ENCODE data around the gene THUMPD3. TPM values are rescaled to one million over a fixed set of nuclear protein-coding genes. Genes with fewer than 3 reads are reported as not detected.

Gene THUMPD3
- total and polyA plus RNA-seq, 2 of the 13 experiments (the other 11 are each of a cell fraction or from before 2014, with no cell fraction given), result 31.2 to 44.1 TPM

DNA sequence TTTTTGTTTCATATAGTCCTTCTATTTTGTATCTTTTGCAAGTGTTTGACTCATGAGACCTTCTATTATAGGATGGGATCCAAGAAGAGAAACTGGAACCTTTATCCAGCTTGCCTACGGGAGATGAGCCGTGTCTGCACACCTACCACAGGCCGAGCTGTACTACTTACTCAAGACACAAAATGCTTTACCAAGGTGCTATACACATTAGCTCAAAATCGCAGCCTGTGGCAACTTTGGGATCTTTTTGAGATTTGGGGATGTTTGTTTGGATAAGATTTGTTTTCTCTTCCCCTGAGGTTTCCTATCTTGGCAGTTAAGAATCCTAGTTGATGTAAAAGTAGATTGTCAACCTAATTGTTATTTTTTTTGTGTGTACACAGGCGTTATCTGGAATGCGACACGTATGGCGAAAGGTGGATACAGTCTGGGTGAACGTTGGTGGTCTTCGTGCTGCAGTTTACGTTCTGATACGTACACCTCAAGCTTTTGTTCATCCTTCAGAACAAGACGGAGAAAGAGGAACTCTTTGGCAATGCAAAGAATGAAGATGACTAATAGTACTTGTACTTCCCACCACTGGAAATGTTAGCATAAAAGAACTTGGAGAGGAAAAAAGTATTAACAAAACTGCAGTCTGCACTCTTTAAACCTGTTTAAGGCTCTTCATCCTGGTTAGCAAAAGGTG is 21.4 kb downstream of the THUMPD3 start (continued):
- no peak for TF ChIP-seq ETV5 (CRISPR knock-in tag; IDR thresholded peaks at IDR 0.05; ENCODE audit: borderline replicate concordance)
- TF ChIP-seq, protein P1, sequence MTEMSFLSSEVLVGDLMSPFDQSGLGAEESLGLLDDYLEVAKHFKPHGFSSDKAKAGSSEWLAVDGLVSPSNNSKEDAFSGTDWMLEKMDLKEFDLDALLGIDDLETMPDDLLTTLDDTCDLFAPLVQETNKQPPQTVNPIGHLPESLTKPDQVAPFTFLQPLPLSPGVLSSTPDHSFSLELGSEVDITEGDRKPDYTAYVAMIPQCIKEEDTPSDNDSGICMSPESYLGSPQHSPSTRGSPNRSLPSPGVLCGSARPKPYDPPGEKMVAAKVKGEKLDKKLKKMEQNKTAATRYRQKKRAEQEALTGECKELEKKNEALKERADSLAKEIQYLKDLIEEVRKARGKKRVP (CRISPR knock-in tag; IDR thresholded peaks at IDR 0.05), result 0 out of 4 replicates have a peak, but pooled peaks of 1 of the 2 experiments have one; percentile 22
- no peak for TF ChIP-seq PAX8 (CRISPR knock-in tag; IDR thresholded peaks at IDR 0.05; ENCODE audit: borderline replicate concordance)
- no peak for TF ChIP-seq HOXD1 (CRISPR knock-in tag; IDR thresholded peaks at IDR 0.05)
- no peak for TF ChIP-seq ZNF557 (CRISPR knock-in tag; IDR thresholded peaks at IDR 0.05)
- TF ChIP-seq ZNF749 (CRISPR knock-in tag; IDR thresholded peaks at IDR 0.05; ENCODE audit: borderline replicate concordance), result no peak
- TF ChIP-seq ZFP91 (CRISPR knock-in tag; IDR thresholded peaks at IDR 0.05; ENCODE audit: borderline replicate concordance), result no peak
- no peak for TF ChIP-seq CHD4 (IDR thresholded peaks at IDR 0.05; ENCODE audit: borderline replicate concordance, low read length)
- peak; percentile 84 for TF ChIP-seq RBM22 (optimal IDR thresholded peaks at IDR 0.05; ENCODE audit: low read length)
- TF ChIP-seq, protein P2, sequence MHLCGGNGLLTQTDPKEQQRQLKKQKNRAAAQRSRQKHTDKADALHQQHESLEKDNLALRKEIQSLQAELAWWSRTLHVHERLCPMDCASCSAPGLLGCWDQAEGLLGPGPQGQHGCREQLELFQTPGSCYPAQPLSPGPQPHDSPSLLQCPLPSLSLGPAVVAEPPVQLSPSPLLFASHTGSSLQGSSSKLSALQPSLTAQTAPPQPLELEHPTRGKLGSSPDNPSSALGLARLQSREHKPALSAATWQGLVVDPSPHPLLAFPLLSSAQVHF (CRISPR knock-in tag; IDR thresholded peaks at IDR 0.05), result no peak
- TF ChIP-seq FOXK1 (CRISPR knock-in tag; IDR thresholded peaks at IDR 0.05; ENCODE audit: borderline replicate concordance, low read depth), result no peak
- peak; percentile 77; the same call in 1 of the 2 replicates for TF ChIP-seq PAF1 (CRISPR knock-in tag; IDR thresholded peaks at IDR 0.05)
- TF ChIP-seq REXO4 (CRISPR knock-in tag; IDR thresholded peaks at IDR 0.05; ENCODE audit: borderline replicate concordance), result no peak
- no peak for TF ChIP-seq ZNF546 (CRISPR knock-in tag; conservative IDR thresholded peaks at IDR 0.05)
- TF ChIP-seq ZC3H4 (CRISPR knock-in tag; IDR thresholded peaks at IDR 0.05; ENCODE audit: borderline replicate concordance), result no peak
- TF ChIP-seq ZC3H13 (CRISPR knock-in tag; IDR thresholded peaks at IDR 0.05), result 0 out of 2 replicates have a peak, but pooled peaks have one; percentile 26
- TF ChIP-seq, protein P3, sequence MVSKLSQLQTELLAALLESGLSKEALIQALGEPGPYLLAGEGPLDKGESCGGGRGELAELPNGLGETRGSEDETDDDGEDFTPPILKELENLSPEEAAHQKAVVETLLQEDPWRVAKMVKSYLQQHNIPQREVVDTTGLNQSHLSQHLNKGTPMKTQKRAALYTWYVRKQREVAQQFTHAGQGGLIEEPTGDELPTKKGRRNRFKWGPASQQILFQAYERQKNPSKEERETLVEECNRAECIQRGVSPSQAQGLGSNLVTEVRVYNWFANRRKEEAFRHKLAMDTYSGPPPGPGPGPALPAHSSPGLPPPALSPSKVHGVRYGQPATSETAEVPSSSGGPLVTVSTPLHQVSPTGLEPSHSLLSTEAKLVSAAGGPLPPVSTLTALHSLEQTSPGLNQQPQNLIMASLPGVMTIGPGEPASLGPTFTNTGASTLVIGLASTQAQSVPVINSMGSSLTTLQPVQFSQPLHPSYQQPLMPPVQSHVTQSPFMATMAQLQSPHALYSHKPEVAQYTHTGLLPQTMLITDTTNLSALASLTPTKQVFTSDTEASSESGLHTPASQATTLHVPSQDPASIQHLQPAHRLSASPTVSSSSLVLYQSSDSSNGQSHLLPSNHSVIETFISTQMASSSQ (IDR thresholded peaks at IDR 0.05; ENCODE audit: low read depth), result no peak
- TF ChIP-seq, protein P3 (CRISPR knock-in tag; IDR thresholded peaks at IDR 0.05; ENCODE audit: borderline replicate concordance), result no peak
- no peak for TF ChIP-seq GPN1 (CRISPR knock-in tag; IDR thresholded peaks at IDR 0.05; ENCODE audit: borderline replicate concordance)
- TF ChIP-seq CENPT (CRISPR knock-in tag; IDR thresholded peaks at IDR 0.05; ENCODE audit: low read depth), result no peak
- no peak for TF ChIP-seq SMAD1 (CRISPR knock-in tag; IDR thresholded peaks at IDR 0.05; ENCODE audit: borderline replicate concordance, low read depth)
- no peak for TF ChIP-seq ADNP (CRISPR knock-in tag; IDR thresholded peaks at IDR 0.05)
- no peak for TF ChIP-seq ZNF543 (CRISPR knock-in tag; IDR thresholded peaks at IDR 0.05)

Measured in HepG2 (cell line).